A673 (cell line): ENCODE measurements around the gene ATF6. TPM values are rescaled to one million over a fixed set of nuclear protein-coding genes. Genes with fewer than 3 reads are reported as not detected.

Experiments used
- BruUV-seq: library from RNA; stranded (reverse); fragments of 400-500 nt; replicated peaks from 2 replicates; lab custom pipeline; 2021; lab: Mats Ljungman, UMichigan
- CTCF ChIA-PET: fragments of 300-600 bp; sonication (Branson Sonifier 250); formaldehyde crosslinking; loops from one replicate; lab custom pipeline; 2022; ENCODE audit warnings: antibody characterized with exemption; lab: Charles Lee
- POLR2A ChIA-PET: fragments of 300-600 bp; sonication (Branson Sonifier 250); formaldehyde crosslinking; loops from one replicate; lab custom pipeline; 2022; ENCODE audit warnings: antibody characterized with exemption; ENCODE audit not compliant: low non-redundant PET; lab: Charles Lee
- DNase-seq: peaks from one replicate; pipeline ENCODE4 v3.0.0-alpha.2; 2015; ENCODE audit warnings: low spot score
- H3K27ac ChIP-seq: fragments of 200-600 bp; sonication (generic); 2 replicates; pipeline ENCODE4 v1.5.1; 2016; ENCODE audit warnings: mixed run types, low read depth, mild to moderate bottlenecking, mixed read lengths, antibody characterized with exemption, low read length; ENCODE audit not compliant: poor library complexity, severe bottlenecking
- H3K27me3 ChIP-seq: fragments of 200-600 bp; sonication (generic); replicated peaks from 2 replicates; pipeline ENCODE4 v1.6.1; 2017; ENCODE audit warnings: mixed run types, low read depth, mild to moderate bottlenecking, mixed read lengths, antibody characterized with exemption, low read length; ENCODE audit not compliant: insufficient read depth, poor library complexity
- H3K36me3 ChIP-seq: fragments of 200-600 bp; sonication (generic); 2 replicates; pipeline ENCODE4 v1.6.1; 2016; ENCODE audit warnings: mixed run types, mild to moderate bottlenecking, mixed read lengths, antibody characterized with exemption, low read length; ENCODE audit not compliant: insufficient read depth, poor library complexity, severe bottlenecking
- H3K4me1 ChIP-seq: fragments of 200-600 bp; sonication (generic); 2 replicates; pipeline ENCODE4 v1.6.1; 2017; ENCODE audit warnings: mixed run types, mild to moderate bottlenecking, mixed read lengths, antibody characterized with exemption, low read length; ENCODE audit not compliant: insufficient read depth, poor library complexity, severe bottlenecking
- H3K4me3 ChIP-seq: fragments of 200-600 bp; sonication (generic); 2 replicates; pipeline ENCODE4 v1.5.1; 2016; ENCODE audit warnings: low read depth, mixed run types, mild to moderate bottlenecking, mixed read lengths, low read length; ENCODE audit not compliant: poor library complexity, severe bottlenecking
- H3K9me3 ChIP-seq: fragments of 200-600 bp; sonication (generic); 2 replicates; pipeline ENCODE4 v1.6.1; 2016; ENCODE audit warnings: mixed run types, low read depth, mild to moderate bottlenecking, mixed read lengths, antibody characterized with exemption, low read length; ENCODE audit not compliant: poor library complexity, severe bottlenecking
- CTCF ChIP-seq: fragments of 300-800, 200-600 bp; sonication (generic); conservative IDR thresholded peaks from 2 replicates; pipeline ENCODE4 v1.5.1; 2017; ENCODE audit warnings: low read depth, mild to moderate bottlenecking, antibody characterized with exemption, low read length, moderate library complexity, mixed read lengths
- EZH2 ChIP-seq: fragments of 200-600 bp; sonication (generic); IDR thresholded peaks from 2 replicates; pipeline ENCODE4 v1.6.1; 2017; ENCODE audit warnings: borderline replicate concordance, low read depth, mild to moderate bottlenecking, mixed read lengths, antibody characterized with exemption, low read length; ENCODE audit not compliant: poor library complexity, severe bottlenecking
- intact Hi-C: fragments of 100-400 bp; cut with micrococcal nuclease; formaldehyde crosslinking; loops from one replicate; pipeline ENCODE4 v1.10.0; 2022; ENCODE audit not compliant: unreplicated experiment
- total RNA-seq: library from RNA; stranded (reverse); gene quantifications from 2 replicates; pipeline ENCODE4 v1.2.3, GENCODE V29; 2021

The ATF6 gene
- total RNA-seq, 1 experiment from 2014 or later: 21.8 TPM

- BruUV-seq: no TSS peak
- Histone ChIP-seq H3K4me1 (no peaks in the 10 kb centered on the region), H3K27ac (no peak overlapping the region), H3K4me3 (no peak overlapping the region), H3K27me3 (no peaks in the 10 kb centered on the region), H3K36me3 (no peaks in the 10 kb centered on the region), H3K9me3 (no peaks in the 10 kb centered on the region)
- POLR2A ChIA-PET: no interaction called here
- TF ChIP-seq EZH2: no peak
- TF ChIP-seq CTCF: no peak
- no peak for DNase-seq
- CTCF ChIA-PET: no interaction called here
- intact Hi-C loops: no loop called here
Observed at GRCh38 chr1:161940866-161941591, 174.9 kb downstream of the ATF6 start.

DNA sequence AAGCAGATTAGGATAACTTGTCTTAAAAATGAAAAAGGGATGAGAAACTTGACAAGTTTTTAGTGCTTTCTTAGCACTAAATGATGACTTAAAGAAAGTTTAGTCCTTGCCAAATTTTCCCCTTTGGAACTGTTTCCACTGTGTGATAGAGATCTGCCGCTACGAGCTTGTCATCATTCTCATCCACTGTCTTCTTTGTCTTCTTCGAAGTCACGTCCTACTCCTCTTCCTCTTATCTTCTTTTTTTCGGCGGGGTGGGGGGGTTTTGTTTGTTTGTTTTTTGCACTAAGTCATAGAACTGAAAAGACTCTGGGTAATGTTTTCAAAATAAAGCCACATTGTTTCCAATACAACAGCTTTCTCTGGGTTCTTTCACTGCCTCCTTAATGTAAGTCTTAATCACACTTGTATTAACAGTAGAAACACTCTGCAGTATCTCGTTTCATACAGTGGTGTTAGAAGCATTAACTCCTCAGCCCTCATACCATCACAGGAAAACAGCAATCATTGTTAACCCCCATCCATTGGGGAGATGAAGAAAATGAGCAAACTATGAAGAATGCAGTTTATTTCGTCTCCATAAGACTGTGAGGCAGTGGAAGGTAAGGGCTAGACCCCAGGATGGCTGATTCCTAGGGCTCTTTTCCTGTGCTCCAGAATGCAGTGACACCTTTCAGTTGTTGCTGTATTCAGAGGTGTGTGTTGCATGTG is 175.8 kb downstream of the ATF6 start:
- TF ChIP-seq CTCF (no peak), EZH2 (no peak)
- POLR2A ChIA-PET: no interaction called here
- no peak for DNase-seq
- Histone ChIP-seq H3K4me3 (no peak overlapping the region), H3K36me3 (no peaks in the 10 kb centered on the region), H3K27me3 (no peaks in the 10 kb centered on the region), H3K9me3 (no peaks in the 10 kb centered on the region), H3K4me1 (no peaks in the 10 kb centered on the region), H3K27ac (no peak overlapping the region)
- no TSS peak for BruUV-seq
- CTCF ChIA-PET: no interaction called here
- intact Hi-C loops: no loop called here

- ChIA-PET CTCF (no interaction called here), POLR2A (no interaction called here)
- H3K4me3 ChIP-seq: no peak overlapping the region
- no peaks in the 10 kb centered on the region for H3K9me3 ChIP-seq
- intact Hi-C loops: no loop called here
- H3K27ac ChIP-seq: no peak overlapping the region
- TF ChIP-seq CTCF: no peak
- TF ChIP-seq EZH2: no peak
- no peak for DNase-seq
- H3K36me3 ChIP-seq: no peaks in the 10 kb centered on the region
- H3K27me3 ChIP-seq: no peaks in the 10 kb centered on the region
- H3K4me1 ChIP-seq: no peaks in the 10 kb centered on the region
- BruUV-seq: no TSS peak
Observed at GRCh38 chr1:161943737-161944136, 177.6 kb downstream of the ATF6 start.
